DMS114 treated with DMSO at 0.1 percent for 48 hours (cell line): ENCODE results near the gene KRT1.
"Not testable (repeated sequence)": the region's sequence is repeated elsewhere in the genome, so short reads cannot be mapped to it uniquely, and the experiment has no call there.

Source experiments
- DNase-seq: peaks from one replicate; lab custom pipeline; 2025; ENCODE audit not compliant: unreplicated experiment; lab: John Stamatoyannopoulos, UW

KRT1 gene

GRCh38 chr12:52680363-52680762, at the start of gene KRT1:
Gene KRT1, minus strand, starts transcription at chr12:52680407. Its CDS starts 59 bp downstream, at chr12:52680348.
- DNase-seq: no peak

- DNase-seq: no peak
Observed at GRCh38 chr12:52729147-52729546, 48.9 kb upstream of the KRT1 start.

- no peak for DNase-seq
Observed at GRCh38 chr12:52728374-52728773, 48.2 kb upstream of the KRT1 start.

- DNase-seq: no peak
Observed at GRCh38 chr12:52727037-52727436, 46.8 kb upstream of the KRT1 start.

GRCh38 chr12:52726451-52726850, 46.2 kb upstream of the KRT1 start:
- DNase-seq: no peak

GRCh38 chr12:52724384-52724783, 44.2 kb upstream of the KRT1 start:
- DNase-seq: no peak

- DNase-seq: no peak
Observed at GRCh38 chr12:52722680-52723079, 42.5 kb upstream of the KRT1 start.

- no peak for DNase-seq
Observed at GRCh38 chr12:52721838-52722470, 41.7 kb upstream of the KRT1 start.

GRCh38 chr12:52720365-52720886, 40.2 kb upstream of the KRT1 start:
- DNase-seq: no peak

GRCh38 chr12:52716061-52716460, 35.9 kb upstream of the KRT1 start:
- no peak for DNase-seq

- DNase-seq: no peak
Observed at GRCh38 chr12:52715416-52715815, 35.2 kb upstream of the KRT1 start.

- DNase-seq: no peak
Observed at GRCh38 chr12:52714887-52715281, 34.7 kb upstream of the KRT1 start.

GRCh38 chr12:52713960-52714886, 34.0 kb upstream of the KRT1 start:
- no peak for DNase-seq

- not testable (repeated sequence) for DNase-seq
Observed at GRCh38 chr12:52712122-52712521, 31.9 kb upstream of the KRT1 start.

- no peak for DNase-seq
Observed at GRCh38 chr12:52710730-52711129, 30.5 kb upstream of the KRT1 start.

- DNase-seq: no peak
Observed at GRCh38 chr12:52708010-52708409, 27.8 kb upstream of the KRT1 start.

GRCh38 chr12:52704464-52704863, 24.3 kb upstream of the KRT1 start:
- DNase-seq: no peak

GRCh38 chr12:52703878-52704277, 23.7 kb upstream of the KRT1 start:
- DNase-seq: no peak

GRCh38 chr12:52703424-52703823, 23.2 kb upstream of the KRT1 start, which contains the start of gene KRT77:
Gene KRT77, minus strand, starts transcription at chr12:52703524. Its CDS starts 90 bp downstream, at chr12:52703434.
- no peak for DNase-seq

GRCh38 chr12:52702338-52702737, 22.1 kb upstream of the KRT1 start:
- no peak for DNase-seq

GRCh38 chr12:52701281-52701680, 21.1 kb upstream of the KRT1 start:
- DNase-seq: no peak

- no peak for DNase-seq
Observed at GRCh38 chr12:52699960-52700359, 19.8 kb upstream of the KRT1 start.
